GM19463 (cell line): ENCODE results near the gene IFT25.

ENCODE experiments used
- ATAC-seq: cut with Tn5 transposase; IDR thresholded peaks from one replicate; pipeline ENCODE4 v1.9.1; 2021; ENCODE audit warnings: mild to moderate bottlenecking, moderate library complexity; ENCODE audit not compliant: unreplicated experiment

Gene IFT25

GRCh38 chr1:53930932-53931331 is 14.6 kb downstream of the IFT25 start:
- ATAC-seq, result no peak

- ATAC-seq, result no peak
Measured at GRCh38 chr1:53929246-53929960, 16.1 kb downstream of the IFT25 start.

DNA sequence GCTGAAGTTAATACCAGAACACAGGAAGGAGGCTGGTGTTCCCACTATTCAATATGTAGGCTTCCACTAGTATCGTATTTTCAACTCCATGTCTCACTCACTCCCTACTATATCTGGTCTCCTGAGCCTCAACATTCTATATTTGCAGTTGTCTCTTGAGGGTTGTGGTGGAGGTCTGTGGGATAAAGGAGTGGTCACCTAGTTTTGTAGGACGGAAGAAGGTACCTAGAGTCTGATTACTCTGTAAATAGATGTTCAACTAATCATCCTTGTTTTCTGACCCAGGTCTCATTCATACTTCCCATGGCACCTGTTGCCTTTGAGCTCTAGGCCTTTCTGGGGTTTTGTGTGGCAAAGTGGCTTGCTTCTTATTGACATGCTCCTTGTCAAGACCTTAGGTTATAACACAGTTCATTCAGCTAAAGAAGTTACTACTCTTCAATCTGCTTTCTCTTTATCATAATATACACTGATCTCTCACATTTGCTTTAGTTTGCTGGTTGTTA is 18.1 kb downstream of the IFT25 start:
- no peak for ATAC-seq

- no peak for ATAC-seq
Measured at GRCh38 chr1:53919675-53920066, 25.8 kb downstream of the IFT25 start.

DNA sequence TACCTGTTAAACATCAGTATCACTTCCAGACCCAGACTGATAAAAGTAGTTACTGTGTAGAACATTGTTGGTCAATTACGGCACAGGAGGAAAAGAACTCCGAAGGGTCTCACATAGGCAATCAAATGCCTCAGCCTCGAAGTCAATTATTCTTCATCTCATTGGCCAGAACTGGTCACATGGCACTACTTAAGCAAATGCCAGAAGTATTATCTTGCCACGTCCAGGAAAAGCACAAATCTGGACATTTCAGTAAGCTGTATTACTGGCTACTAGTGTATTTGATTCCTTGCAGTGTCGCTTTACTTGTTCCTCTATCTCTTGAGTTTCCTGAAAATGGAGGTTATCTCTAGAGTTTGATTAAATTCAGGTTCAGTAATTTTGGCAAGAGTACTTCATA is 27.2 kb downstream of the IFT25 start:
- no peak for ATAC-seq

DNA sequence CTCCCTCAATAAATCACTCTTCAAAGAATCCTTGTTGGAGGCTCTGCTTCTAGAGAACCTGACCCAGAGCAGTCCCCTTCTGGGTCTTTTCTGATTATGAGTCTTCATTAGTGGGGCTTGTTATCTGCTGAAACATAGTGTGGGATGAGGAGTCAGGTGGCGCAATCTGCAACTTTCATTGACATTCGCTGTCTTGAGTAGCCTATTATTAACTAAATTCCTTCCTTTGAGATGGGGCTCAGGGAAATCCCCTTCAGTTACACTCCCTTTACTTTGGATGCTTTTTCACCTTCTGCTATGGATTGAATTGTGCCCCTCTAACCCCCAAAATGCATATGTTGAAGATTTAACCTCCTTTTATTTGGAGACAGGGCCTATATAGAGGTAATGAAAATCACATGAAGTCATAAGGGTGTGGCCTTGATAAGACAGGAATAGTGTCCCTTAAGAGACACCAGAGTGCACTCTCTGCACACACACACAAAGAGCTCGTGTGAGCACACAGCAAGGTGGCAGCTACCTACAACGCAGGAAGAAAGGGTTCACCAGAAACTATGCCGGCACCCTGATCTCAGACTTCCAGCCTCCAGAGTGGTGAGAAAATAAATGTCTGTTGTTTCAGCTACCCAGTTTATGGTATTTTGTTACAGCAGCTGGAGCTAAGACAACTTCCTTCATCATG is 32.0 kb downstream of the IFT25 start:
- ATAC-seq, result no peak

DNA sequence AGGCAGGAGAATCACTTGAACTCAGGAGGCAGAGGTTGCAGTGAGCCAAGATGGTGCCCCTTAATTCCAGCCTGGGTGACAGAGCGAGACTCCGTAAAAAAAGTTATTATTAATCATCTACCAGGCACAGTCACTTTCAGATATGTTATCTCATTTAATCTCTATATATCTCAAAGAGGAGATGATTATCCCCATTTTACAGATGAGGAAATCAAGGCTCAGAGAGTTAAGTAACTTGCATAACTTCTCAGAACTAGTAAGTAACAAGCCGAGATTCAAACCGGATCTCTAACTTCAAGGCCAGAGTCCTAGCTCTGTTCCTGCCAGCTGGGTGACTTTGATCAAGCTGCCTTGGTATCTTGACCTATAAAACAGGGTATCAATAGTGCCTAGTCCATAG is 34.1 kb downstream of the IFT25 start:
- ATAC-seq, result no peak

DNA sequence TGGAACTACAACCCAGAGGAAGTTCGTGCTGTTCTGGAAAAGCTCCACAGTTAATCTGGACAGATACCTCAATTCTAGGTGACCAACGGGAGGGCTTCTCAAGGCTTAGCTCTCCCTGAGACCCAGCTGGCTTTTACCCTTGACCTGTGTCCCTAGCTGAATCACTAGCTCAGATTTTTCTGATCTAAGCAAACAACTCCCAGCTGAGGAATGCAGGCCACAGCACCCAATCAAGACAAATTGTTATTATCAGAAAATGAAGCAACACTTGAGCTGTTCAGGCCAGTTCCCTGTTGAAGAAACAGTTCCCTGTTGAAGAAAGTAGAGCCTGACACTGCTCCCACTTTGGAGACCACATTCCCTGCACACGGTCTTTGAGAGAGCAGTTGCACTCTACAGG is 35.6 kb downstream of the IFT25 start:
- ATAC-seq, result no peak

DNA sequence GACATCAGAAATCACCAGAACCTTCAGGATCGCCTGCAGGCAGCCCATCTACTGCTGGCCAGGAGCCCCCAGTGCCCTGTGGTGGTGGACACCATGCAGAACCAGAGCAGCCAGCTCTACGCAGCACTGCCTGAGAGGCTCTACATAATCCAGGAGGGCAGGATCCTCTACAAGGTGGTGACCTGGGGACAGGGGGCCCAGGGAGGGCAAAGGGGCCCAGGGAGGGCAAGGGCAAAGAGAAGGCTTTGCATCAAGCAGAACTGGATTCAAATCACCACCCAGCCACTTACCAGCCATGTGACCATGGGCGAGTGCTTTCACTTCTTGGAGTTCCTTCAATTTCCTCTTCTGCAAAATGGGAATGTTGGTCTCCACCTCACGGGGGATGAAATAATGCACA is 39.4 kb downstream of the IFT25 start:
- no peak for ATAC-seq

DNA sequence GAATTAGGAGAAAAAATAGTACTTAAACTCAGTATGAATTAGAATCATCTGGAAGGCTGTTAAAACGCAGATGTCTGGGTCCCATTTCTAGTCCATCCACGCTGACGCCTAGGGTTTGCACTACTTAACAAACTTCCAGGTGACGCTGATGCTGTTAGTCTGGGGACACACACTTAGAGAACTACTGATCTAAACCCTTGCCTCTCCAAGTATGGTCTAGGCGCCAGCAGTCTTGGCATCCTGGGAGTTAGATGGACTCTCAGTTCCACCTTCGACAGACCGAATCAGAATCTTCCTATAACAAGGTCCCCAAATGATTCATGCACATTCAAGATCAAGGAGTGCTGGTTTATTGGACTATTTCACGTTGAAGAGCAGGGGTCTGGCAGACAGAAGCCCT is 40.0 kb downstream of the IFT25 start:
- no peak for ATAC-seq

GRCh38 chr1:53902235-53903138 is 43.0 kb downstream of the IFT25 start:
- no peak for ATAC-seq

- ATAC-seq, result no peak
Measured at GRCh38 chr1:53899708-53900107, 45.8 kb downstream of the IFT25 start.

GRCh38 chr1:53899206-53899628 is 46.3 kb downstream of the IFT25 start:
- ATAC-seq, result no peak

DNA sequence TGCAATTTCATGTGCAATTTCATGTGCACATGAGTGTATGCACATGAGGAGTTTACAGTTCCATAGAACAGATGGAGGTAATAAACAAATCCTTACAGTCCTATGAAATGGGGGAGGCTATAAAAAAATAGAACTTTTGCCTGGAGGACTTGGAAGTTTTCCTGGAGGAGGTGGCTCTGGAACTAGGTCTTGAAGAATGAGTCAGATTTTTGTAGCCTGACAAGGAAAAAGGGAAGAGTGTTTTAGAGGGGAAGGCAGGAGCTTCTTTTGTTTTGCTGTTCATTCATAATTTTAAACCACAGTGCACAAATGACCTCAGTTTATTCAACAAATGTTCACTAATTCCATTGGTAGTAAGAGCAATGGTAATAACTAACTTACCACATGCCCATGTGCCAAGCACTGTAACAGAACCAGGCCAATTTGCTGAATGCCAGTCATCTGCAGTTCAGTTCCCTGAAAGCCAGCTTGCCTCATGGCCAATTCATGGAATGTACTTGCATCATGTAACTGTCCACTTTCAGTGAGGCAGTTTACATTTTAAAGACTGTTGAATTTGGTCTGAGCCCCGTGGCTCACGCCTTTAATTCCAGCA is 48.8 kb downstream of the IFT25 start:
- ATAC-seq, result no peak

- ATAC-seq, result no peak
Measured at GRCh38 chr1:53895421-53895820, 50.1 kb downstream of the IFT25 start.

GRCh38 chr1:53894644-53895043 is 50.9 kb downstream of the IFT25 start:
- ATAC-seq, result no peak

GRCh38 chr1:53893999-53894636 is 51.4 kb downstream of the IFT25 start, which contains the start of gene DIO1:
Gene DIO1, plus strand, starts transcription at chr1:53894187. Its CDS starts 24 bp downstream, at chr1:53894211.
- no peak for ATAC-seq

DNA sequence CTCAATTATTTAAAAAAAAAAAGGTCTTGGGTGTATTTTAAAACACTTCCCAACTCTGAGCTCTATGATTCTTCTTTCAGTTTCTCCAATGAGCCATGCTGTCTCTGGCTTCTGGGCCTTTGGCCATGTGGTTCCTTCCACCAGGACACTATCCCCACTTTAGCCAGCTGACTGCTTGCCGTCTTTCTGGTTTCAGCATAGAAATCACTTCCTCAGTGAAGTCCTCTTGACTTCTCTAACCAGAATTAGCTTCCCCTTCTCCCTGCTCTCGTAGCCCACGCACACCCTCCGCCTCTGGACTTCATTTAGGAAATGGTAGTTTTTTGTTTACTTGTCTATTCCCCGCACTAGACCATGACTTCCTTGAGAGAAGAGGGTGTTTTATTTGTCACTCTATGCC is 52.6 kb downstream of the IFT25 start:
- ATAC-seq, result no peak

- ATAC-seq, result no peak
Measured at GRCh38 chr1:53891678-53892077, 53.8 kb downstream of the IFT25 start.

- ATAC-seq, result no peak
Measured at GRCh38 chr1:53891018-53891417, 54.5 kb downstream of the IFT25 start.
